Stomach (tissue), 9 donors: ENCODE data around the gene SETD1B. TPM values are rescaled to one million over a fixed set of nuclear protein-coding genes. Genes with fewer than 3 reads are reported as not detected.

Source experiments
- DNase-seq, 2 donors: peaks; one replicate each; pipeline versions ENCODE4 v3.0.0 to v3.0.0-alpha.2; 2013 to 2019
- H3K27ac ChIP-seq, 5 donors: fragments of 200-600 bp in 4 of 5; sonication (generic) in 4 of 5; one replicate each; pipeline ENCODE4 v1.5.1; 2013 to 2019; ENCODE audit warnings: mild to moderate bottlenecking in 1 of 5, moderate library complexity in 1 of 5
- H3K27me3 ChIP-seq, 3 donors: fragments of 200-600 bp; sonication (generic); one replicate each; pipeline ENCODE4 v1.5.1; 2017 to 2019; ENCODE audit warnings: mixed run types in 1 of 3
- H3K36me3 ChIP-seq, 4 donors: fragments of 200-600 bp; sonication (generic); 1 replicate in 3 of 4; 2 replicates in 1 of 4; pipeline ENCODE4 v1.5.1; 2016 to 2019
- H3K4me1 ChIP-seq, 4 donors: fragments of 200-600 bp; sonication (generic); one replicate each; pipeline ENCODE4 v1.5.1; 2016 to 2019
- H3K4me3 ChIP-seq, 4 donors: fragments of 200-600 bp; sonication (generic) in 3 of 4; one replicate each; pipeline ENCODE4 v1.5.1; 2016 to 2019; ENCODE audit warnings: mild to moderate bottlenecking in 1 of 4
- H3K9me3 ChIP-seq, 4 donors: fragments of 200-600 bp; sonication (generic); one replicate each; pipeline ENCODE4 v1.5.1; 2016 to 2019
- EP300 ChIP-seq: sonication (generic); formaldehyde crosslinking; IDR thresholded peaks from one replicate; pipeline ENCODE4 v1.6.1; 2017; ENCODE audit warnings: antibody characterized with exemption
- POLR2A ChIP-seq, 4 donors: fragments of 450-650 bp; IDR thresholded peaks; one replicate each; pipeline ENCODE4 v1.6.1; 2016; ENCODE audit warnings: antibody characterized with exemption in 4 of 4, control low read depth in 2 of 4, mild to moderate bottlenecking in 1 of 4, moderate library complexity in 1 of 4
- POLR2AphosphoS5 ChIP-seq, 3 donors: sonication (generic); formaldehyde crosslinking; IDR thresholded peaks; one replicate each; pipeline ENCODE4 v1.6.1; 2016; ENCODE audit warnings: antibody characterized with exemption in 3 of 3
- WGBS, 5 donors: extraction: QIAGEN DNeasy Blood & Tissue Kit in 3 of 5; methylation state at CpG; one replicate each; pipeline versions ENCODE4 v1.1.5 to v1.1.7; 2013 to 2018; 5-methylcytosine and 5-hydroxymethylcytosine counted together
- intact Hi-C: fragments of 100-400 bp; cut with DNase I; formaldehyde crosslinking; loops from one replicate; pipeline ENCODE4 v1.15.1; 2023; ENCODE audit warnings: low total_unique reads
- polyA plus RNA-seq, 3 donors: library from polyadenylated mRNA; stranded (reverse); fragments of 200-250 nt; gene quantifications; one replicate each; pipeline ENCODE4 v1.2.3, GENCODE V29; 2013
- total RNA-seq, 5 donors: library from RNA; depleted of rRNA; stranded (reverse); fragments of >200 nt; gene quantifications; one replicate each; pipeline versions ENCODE4 v1.1.0 to v1.2.3, GENCODE V29; 2014 to 2016
- TF ChIP-seq, protein P1 (sequence below), 7 experiments: fragments of 450-650 bp in 4 of 7; fragments of 200-600 bp in 3 of 7; sonication (generic) in 3 of 7; IDR thresholded peaks; one replicate each; pipeline ENCODE4 v1.5.1; 2016 to 2019; ENCODE audit warnings: antibody characterized with exemption in 7 of 7, control low read depth in 2 of 7, mild to moderate bottlenecking in 1 of 7
- donor health status: healthy with polysubstance abuse.
- donor health status: Bipolar disorder and iron deficiency.
- donor health status: healthy.

The SETD1B gene
- total and polyA plus RNA-seq, 8 donors = 3.2 to 27.5 (median 8.2) TPM

DNA sequence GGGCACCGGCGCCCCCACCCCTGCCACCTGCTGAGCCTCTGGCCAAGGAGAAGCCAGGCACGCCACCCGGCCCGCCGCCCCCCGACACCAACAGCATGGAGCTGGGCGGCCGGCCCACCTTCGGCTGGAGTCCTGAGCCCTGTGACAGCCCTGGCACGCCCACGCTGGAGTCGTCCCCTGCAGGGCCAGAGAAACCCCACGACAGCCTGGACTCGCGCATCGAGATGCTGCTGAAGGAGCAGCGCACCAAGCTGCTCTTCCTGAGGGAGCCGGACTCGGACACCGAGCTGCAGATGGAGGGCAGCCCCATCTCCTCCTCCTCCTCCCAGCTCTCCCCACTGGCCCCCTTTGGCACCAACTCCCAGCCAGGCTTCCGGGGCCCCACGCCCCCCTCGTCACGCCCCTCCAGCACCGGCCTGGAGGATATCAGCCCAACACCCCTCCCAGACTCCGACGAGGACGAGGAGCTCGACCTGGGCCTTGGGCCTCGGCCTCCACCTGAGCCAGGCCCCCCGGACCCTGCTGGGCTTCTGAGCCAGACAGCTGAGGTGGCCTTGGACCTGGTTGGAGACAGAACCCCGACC is 6.5 kb downstream of the SETD1B start:
- TF ChIP-seq POLR2AphosphoS5 (IDR thresholded peaks at IDR 0.05) (no peak), EP300 (no peak), POLR2A (IDR thresholded peaks at IDR 0.05) (no peak)
- TF ChIP-seq, protein P1, sequence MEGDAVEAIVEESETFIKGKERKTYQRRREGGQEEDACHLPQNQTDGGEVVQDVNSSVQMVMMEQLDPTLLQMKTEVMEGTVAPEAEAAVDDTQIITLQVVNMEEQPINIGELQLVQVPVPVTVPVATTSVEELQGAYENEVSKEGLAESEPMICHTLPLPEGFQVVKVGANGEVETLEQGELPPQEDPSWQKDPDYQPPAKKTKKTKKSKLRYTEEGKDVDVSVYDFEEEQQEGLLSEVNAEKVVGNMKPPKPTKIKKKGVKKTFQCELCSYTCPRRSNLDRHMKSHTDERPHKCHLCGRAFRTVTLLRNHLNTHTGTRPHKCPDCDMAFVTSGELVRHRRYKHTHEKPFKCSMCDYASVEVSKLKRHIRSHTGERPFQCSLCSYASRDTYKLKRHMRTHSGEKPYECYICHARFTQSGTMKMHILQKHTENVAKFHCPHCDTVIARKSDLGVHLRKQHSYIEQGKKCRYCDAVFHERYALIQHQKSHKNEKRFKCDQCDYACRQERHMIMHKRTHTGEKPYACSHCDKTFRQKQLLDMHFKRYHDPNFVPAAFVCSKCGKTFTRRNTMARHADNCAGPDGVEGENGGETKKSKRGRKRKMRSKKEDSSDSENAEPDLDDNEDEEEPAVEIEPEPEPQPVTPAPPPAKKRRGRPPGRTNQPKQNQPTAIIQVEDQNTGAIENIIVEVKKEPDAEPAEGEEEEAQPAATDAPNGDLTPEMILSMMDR (IDR thresholded peaks at IDR 0.05) = no peak
- Histone ChIP-seq H3K4me1 (peaks cover 56 to 91% (median 74%) of the 10 kb centered on the region in 4 donors), H3K36me3 (peaks cover 44 to 63% (median 54%) of the 10 kb centered on the region in 4 donors), H3K27me3 (no peaks in the 10 kb centered on the region), H3K27ac (peak overlapping the region in 3 of 5 donors; percentile 10 to 84 (median 83)), H3K9me3 (no peaks in the 10 kb centered on the region), H3K4me3 (peak overlapping the region in 2 of 4 donors; percentile 73 to 75)
- WGBS, 5 donors = 56 to 79% (median 76%) methylated on average over 7 to 33 of the region's 33 CpGs
- DNase-seq = peak in 1 of 2 donors; percentile 10
- intact Hi-C loops = loop anchor here (5.0 kb wide), 1 partner anchor 33 kb away; no protein-coding TSS in a partner anchor

DNA sequence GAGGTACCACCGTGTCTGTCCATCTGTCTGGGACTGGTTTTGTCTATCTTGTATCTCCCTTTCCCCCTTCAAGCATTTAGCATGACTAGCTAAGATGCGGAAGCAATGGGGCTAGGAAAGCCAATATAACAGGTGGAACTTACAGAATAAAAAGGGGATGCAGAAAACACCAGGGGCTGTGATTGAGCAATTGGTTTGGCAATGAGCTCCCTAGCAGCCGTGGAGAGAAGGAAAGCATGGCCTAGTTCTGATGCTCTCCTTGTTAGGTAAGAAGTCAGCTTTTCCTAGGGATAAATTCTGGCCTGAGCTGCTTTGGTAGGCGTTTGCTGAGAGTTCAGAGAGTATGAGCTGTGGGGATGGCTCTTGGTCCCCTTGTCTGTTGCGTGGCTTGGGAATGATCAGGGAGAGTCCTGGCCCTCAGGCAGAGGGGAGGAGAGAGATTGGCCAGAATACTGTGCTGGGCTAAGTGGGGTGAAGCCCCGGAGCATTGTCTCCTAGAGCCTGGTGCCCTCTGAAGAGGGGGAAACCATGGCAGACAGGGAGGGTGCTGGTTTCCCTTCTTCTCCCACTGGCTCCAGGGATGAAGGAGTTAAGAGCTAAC is 7.1 kb downstream of the SETD1B start:
- TF ChIP-seq, protein P1 (IDR thresholded peaks at IDR 0.05) = no peak
- 37 to 60% (median 54%) methylated on average over 6 of the region's 6 CpGs for WGBS, 5 donors
- intact Hi-C loops = loop anchor here (5.0 kb wide), 1 partner anchor 34 kb away; no protein-coding TSS in a partner anchor
- no peaks in the 10 kb centered on the region for H3K9me3 ChIP-seq
- H3K27me3 ChIP-seq = no peaks in the 10 kb centered on the region
- peak overlapping the region in 4 of 5 donors; percentile 68 to 84 (median 83) for H3K27ac ChIP-seq
- peaks cover 50 to 85% (median 69%) of the 10 kb centered on the region in 4 donors for H3K4me1 ChIP-seq
- peak in 1 of 2 donors; percentile 8 for DNase-seq
- H3K4me3 ChIP-seq = peak overlapping the region; percentile 60 to 75 (median 70)
- H3K36me3 ChIP-seq = peaks cover 49 to 69% (median 60%) of the 10 kb centered on the region in 4 donors

DNA sequence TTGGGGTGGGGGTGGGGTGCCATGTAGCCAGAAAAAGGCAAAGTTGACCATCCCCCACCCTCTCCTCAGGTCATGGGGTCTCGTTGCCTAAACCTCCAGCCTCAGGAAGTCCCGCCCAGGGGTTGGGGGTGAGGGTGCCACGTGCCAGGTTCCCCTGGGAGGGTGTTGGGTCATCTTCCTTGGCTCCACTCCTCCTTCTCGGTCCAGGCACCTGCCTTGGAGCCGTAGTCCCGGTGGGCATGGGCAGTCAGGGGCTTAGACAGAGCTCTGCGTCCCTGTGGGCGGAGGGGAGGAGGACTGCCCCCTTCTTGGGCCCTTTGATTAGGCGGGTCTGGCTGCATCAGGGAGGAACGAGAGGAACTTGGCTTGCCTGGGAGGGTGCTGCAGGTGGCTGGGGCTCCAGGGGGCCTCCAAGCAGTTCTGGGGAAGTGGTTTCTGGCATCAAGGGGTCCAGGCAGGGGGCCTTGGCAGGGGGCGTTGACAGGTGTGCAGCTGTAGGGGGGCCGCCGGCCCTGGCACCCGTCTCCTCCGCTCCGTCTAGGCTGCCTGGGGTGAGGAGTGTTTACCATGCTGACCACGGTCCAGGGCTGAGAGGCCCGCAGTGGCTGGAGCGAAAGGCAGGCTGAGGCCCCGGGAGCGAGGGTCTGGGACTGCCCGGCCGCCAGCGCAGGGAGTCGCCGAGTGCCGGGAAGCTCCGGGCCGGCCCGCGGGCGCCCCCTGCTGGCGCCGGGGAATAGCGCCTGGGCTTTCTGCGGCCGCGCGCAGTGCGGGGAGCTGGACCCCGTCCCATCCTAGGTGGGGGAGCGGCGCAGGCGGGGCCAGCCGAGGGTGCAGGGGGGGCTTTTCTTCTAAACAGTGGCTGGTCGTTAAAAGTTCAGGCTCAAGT is 7.9 kb downstream of the SETD1B start:
- intact Hi-C loops = loop anchor here (5.0 kb wide), 1 partner anchor 34 kb away; no protein-coding TSS in a partner anchor
- peak; percentile 77 to 92 for DNase-seq

More for the DNA sequence above, 7.9 kb downstream of the SETD1B start:
- Histone ChIP-seq H3K27me3 (no peaks in the 10 kb centered on the region), H3K36me3 (peaks cover 56 to 76% (median 68%) of the 10 kb centered on the region in 4 donors), H3K4me1 (peaks cover 43 to 77% (median 61%) of the 10 kb centered on the region in 4 donors), H3K9me3 (no peaks in the 10 kb centered on the region), H3K27ac (peak overlapping the region; percentile 66 to 84 (median 83)), H3K4me3 (peak overlapping the region; percentile 60 to 75 (median 70))
- TF ChIP-seq EP300 = no peak
- TF ChIP-seq, protein P1 (IDR thresholded peaks at IDR 0.05) = peak in 5 of 7 experiments; percentile 72 to 100 (median 98)
- TF ChIP-seq POLR2A (IDR thresholded peaks at IDR 0.05) = no peak
- TF ChIP-seq POLR2AphosphoS5 (IDR thresholded peaks at IDR 0.05) = peak in 1 of 3 donors; percentile 32
- WGBS, 5 donors = 2 to 25% (median 5%) methylated on average over 4 to 46 of the region's 46 CpGs
